ENCODE data around the gene HPSE2. TPM values are rescaled to one million over a fixed set of nuclear protein-coding genes. Genes with fewer than 3 reads are reported as not detected.

HPSE2 gene
- total RNA-seq, 1 experiment from 2014 or later: 0.20 TPM

DNA sequence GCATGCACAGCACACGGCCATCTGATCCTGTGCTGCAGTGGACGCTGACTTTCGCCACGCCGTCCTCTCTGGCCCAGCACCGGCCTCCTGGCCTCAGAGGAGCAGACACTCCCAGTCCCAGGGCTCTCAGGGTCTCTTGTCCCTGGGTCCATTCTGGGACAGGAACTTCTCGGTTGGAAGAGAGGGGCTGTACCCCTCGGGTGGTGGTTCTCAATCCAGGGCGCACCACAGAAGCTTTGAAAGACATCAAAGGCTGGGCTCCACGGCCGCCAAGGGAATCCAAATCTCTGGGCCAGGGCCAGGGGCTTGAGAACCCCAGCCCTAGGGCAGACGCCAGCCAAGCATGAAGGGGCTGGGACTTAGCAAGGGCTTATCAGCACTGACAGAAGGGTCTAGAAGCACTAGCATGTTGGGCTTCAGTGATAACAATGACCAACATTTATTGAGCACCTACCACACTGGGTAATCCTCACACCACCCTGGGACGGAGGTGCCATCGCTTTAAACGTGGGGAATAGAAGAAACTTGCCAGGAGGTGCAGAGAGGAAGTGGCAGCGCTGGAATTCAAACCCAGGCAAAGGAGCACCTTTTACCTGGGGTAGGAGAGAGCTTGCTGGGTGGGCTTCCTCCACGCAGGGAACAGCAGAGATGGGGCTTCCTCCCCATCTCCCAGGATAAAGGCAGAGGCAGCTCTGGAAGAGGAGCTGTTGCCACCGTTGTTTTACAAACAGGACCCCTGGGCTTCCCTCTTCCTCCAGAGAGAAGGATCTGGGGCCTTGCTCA, 818.9 kb downstream of the HPSE2 start:
- no peak overlapping the region for H3K4ac ChIP-seq (ENCODE audit: low read depth, low read length)
- H3K14ac ChIP-seq (ENCODE audit: insufficient read depth, low read length): no peak overlapping the region
- no peak overlapping the region for H3K4me3 Mint-ChIP-seq
- H2AK5ac ChIP-seq (ENCODE audit: insufficient read length, low read length): no peak overlapping the region
- peaks cover 6% of the 10 kb centered on the region; the same call in 1 of the 2 replicates for H3K4me1 ChIP-seq (ENCODE audit: insufficient read depth, low read length)
- peaks cover 15% of the 10 kb centered on the region in 2 experiments for H3K4me1 Mint-ChIP-seq
- no peak overlapping the region for H2BK20ac ChIP-seq (ENCODE audit: low read depth, low read length, poor library complexity, severe bottlenecking)
- peaks cover 0 to 8% (median 4%) of the 10 kb centered on the region in 3 experiments; a peak in 3 of 7 replicates for H3K36me3 Mint-ChIP-seq (ENCODE audit: insufficient read depth in 1 of 3, low read depth in 3 of 3)
- TF ChIP-seq, protein P1, sequence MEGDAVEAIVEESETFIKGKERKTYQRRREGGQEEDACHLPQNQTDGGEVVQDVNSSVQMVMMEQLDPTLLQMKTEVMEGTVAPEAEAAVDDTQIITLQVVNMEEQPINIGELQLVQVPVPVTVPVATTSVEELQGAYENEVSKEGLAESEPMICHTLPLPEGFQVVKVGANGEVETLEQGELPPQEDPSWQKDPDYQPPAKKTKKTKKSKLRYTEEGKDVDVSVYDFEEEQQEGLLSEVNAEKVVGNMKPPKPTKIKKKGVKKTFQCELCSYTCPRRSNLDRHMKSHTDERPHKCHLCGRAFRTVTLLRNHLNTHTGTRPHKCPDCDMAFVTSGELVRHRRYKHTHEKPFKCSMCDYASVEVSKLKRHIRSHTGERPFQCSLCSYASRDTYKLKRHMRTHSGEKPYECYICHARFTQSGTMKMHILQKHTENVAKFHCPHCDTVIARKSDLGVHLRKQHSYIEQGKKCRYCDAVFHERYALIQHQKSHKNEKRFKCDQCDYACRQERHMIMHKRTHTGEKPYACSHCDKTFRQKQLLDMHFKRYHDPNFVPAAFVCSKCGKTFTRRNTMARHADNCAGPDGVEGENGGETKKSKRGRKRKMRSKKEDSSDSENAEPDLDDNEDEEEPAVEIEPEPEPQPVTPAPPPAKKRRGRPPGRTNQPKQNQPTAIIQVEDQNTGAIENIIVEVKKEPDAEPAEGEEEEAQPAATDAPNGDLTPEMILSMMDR (conservative IDR thresholded peaks at IDR 0.05): no peak
- H3K23ac ChIP-seq (ENCODE audit: insufficient read length, low read depth, low read length): no peak overlapping the region
- no peaks in the 10 kb centered on the region for H4K20me1 ChIP-seq (ENCODE audit: control insufficient read depth, insufficient read depth, insufficient read length)
- no peak overlapping the region for H3K56ac ChIP-seq (ENCODE audit: insufficient read length, low read depth, low read length)
- H3T11ph ChIP-seq (ENCODE audit: low read length): no peak overlapping the region
- no peaks in the 10 kb centered on the region for H3K27me3 ChIP-seq (ENCODE audit: insufficient read depth, low read length)
- H2BK120ac ChIP-seq (ENCODE audit: low read depth, low read length, poor library complexity, severe bottlenecking): no peak overlapping the region
- H4K8ac ChIP-seq (replicated peaks; ENCODE audit: insufficient read length, low read depth, low read length): no peak overlapping the region
- no peaks in the 10 kb centered on the region for H3K9me3 Mint-ChIP-seq
- H3K27ac ChIP-seq (ENCODE audit: insufficient read length, low read depth, low read length): no peak overlapping the region
- H3K27ac Mint-ChIP-seq: peak overlapping the region in 1 of 3 experiments; percentile 62; a peak in 1 of 7 replicates
- no peak overlapping the region for H2BK12ac ChIP-seq (ENCODE audit: insufficient read length, low read depth, low read length)
- DNase-seq: no peak
- H3K9me3 ChIP-seq (ENCODE audit: control insufficient read depth, low read depth, low read length): no peaks in the 10 kb centered on the region
- H2BK5ac ChIP-seq (ENCODE audit: insufficient read length, low read length): no peak overlapping the region
- H3K23me2 ChIP-seq (ENCODE audit: insufficient read length, low read depth, low read length, poor library complexity, severe bottlenecking): peaks cover 7% of the 10 kb centered on the region
- no peak overlapping the region for H3K4me2 ChIP-seq (ENCODE audit: insufficient read depth, insufficient read length, low read length)
- no peaks in the 10 kb centered on the region for H3K79me2 ChIP-seq (ENCODE audit: insufficient read depth, low read length)
- H4K5ac ChIP-seq (ENCODE audit: insufficient read length, low read depth, low read length): no peak overlapping the region
- H3K9ac ChIP-seq (ENCODE audit: extremely low read depth, insufficient read length, low read length): no peak overlapping the region
- no peak overlapping the region for H4K91ac ChIP-seq (ENCODE audit: insufficient read length, low read depth, low read length)
- no peaks in the 10 kb centered on the region for H3K79me1 ChIP-seq (ENCODE audit: insufficient read depth, low read depth, low read length, poor library complexity, severe bottlenecking)
- H3K27me3 Mint-ChIP-seq (ENCODE audit: low read depth): no peaks in the 10 kb centered on the region
- WGBS (ENCODE audit: extremely low coverage, insufficient read length, low lambda C conversion rate): no CpG with 5 or more reads among the region's 18 CpGs
- H2BK15ac ChIP-seq (ENCODE audit: low read depth, low read length): no peak overlapping the region
- H3K18ac ChIP-seq (ENCODE audit: insufficient read length, low read depth, low read length): no peak overlapping the region
- H2AFZ ChIP-seq (ENCODE audit: low read length): no peak overlapping the region
